ENCODE measurements around the gene IPO4. TPM values are rescaled to one million over a fixed set of nuclear protein-coding genes. Genes with fewer than 3 reads are reported as not detected.

The IPO4 gene
- total RNA-seq, 1 donor from 2014 or later: 46.3 TPM

DNA sequence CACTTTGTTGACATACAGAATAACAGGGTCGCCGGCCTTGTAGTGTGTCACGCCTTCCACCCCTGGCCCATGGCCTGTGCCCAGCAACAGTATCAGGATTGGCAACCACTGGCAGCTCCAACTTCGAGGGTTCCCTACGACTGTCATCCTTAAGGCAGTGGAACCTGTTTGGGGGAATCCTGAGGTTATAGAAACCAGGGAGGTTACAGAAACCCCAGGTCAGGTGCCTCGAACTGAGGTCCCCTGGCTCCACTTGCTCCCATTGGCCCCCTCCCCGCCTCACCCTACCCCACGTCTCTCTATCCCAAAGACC is 6.2 kb upstream of the IPO4 start:
- no peak for DNase-seq (ENCODE audit: low spot score)

GRCh38 chr14:24194186-24194872 is 5.7 kb upstream of the IPO4 start:
- no peak for DNase-seq (ENCODE audit: low spot score)

DNA sequence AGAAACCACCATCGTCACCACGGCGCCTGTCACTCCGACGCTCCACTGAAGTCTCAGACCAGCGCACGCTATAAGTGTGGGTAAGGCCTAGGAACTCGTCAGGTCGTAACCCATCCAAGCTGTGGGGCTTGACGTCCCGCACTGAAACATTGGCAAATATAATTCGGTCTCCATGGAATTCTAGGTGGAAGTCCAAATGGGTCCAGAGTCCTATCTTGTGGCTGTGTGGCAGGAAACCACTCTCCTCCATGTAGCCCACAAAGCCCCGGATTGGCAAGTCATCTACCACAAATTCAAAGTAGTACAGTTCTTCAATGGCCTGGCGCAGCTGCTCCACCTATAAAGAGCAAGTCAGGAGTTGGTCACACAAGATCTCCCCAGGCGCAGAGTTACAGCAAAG is 4.3 kb upstream of the IPO4 start:
- no peak for DNase-seq (ENCODE audit: low spot score)

GRCh38 chr14:24190416-24190815 is 1.8 kb upstream of the IPO4 start:
- DNase-seq (ENCODE audit: low spot score): no peak

DNA sequence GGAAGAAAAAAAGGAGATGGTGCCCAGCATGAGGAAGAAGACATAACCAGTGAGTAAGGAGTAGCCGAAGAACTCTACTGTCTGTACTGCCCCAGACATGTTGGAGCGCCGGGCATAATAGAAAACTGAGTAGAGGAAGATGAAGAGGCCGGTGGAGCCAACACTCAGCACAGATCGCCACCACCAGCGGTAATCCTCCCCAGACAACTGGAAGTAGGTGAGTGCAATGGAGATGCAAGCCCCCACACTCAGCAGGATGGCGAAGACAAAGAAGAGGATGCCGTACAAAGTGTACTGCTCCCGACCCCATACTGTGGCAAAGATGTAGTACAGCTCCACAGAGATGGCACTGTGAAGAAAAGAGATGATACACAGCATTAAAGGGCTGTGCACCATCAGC is 844 bp upstream of the IPO4 start:
- no peak for DNase-seq (ENCODE audit: low spot score)

GRCh38 chr14:24189059-24189375 is 401 bp upstream of the IPO4 start:
- no peak for DNase-seq (ENCODE audit: low spot score)

GRCh38 chr14:24187539-24187915 is 1.1 kb downstream of the IPO4 start:
- no peak for DNase-seq (ENCODE audit: low spot score)

DNA sequence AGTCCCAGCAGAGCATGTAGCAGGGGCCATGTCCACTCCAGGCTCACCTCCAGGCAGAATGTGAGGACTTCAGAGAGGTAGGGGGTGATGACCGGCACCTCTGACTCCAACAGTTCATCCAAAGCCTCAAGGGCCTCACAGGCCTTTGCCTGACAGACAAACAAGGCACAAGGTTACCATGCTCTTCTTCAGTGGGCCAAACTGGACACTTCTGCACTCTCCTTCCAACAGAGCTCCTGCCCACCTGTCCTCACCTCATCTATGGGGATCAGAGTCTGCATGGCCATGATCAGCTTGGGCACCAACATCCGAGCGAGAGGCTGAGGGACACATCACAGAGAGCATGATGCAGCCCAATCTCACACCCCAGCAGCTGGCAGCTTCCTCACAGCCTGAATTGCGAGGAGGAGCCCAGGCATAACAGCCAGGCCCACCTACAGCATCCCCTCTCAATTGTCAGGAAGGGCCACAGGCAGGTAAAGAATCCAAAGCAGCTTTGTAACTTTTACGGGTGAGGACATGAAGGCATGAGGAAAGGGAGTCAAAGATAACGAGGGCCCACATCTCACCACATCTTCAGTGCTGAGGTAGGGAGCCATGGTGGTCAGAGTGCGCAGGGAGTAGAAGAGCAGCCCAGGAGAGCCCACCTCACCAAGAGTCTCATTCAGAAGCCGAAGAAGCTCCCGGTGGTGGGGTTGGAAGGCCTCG is 1.6 kb downstream of the IPO4 start:
- no peak for DNase-seq (ENCODE audit: low spot score)

- DNase-seq (ENCODE audit: low spot score): no peak
Observed at GRCh38 chr14:24185741-24186140, 2.9 kb downstream of the IPO4 start.

DNA sequence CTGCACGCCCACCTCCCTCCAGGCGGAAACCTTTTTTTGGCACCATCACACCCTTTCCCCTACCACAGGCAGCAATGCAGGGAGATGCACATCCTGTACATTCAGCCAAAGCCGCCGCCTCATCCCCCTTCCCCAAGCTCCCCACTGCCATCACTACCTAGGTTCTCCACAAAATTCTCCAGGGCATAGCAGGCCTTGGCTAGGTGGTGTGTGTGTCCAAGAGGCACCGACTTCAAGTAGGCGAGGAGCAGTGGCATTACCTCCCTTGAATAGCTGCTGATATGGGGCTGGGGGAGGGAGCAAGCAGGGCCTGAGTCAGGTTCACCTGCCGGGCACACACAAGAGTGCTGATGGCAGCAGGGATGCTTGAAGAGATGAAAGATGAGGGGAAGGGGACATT is 3.6 kb downstream of the IPO4 start:
- DNase-seq (ENCODE audit: low spot score): no peak

GRCh38 chr14:24184104-24184970 is 4.3 kb downstream of the IPO4 start:
- no peak for DNase-seq (ENCODE audit: low spot score)

- DNase-seq (ENCODE audit: low spot score): no peak
Observed at GRCh38 chr14:24183014-24183481, 5.6 kb downstream of the IPO4 start.

- no peak for DNase-seq (ENCODE audit: low spot score)
Observed at GRCh38 chr14:24182110-24182882, 6.3 kb downstream of the IPO4 start.

DNA sequence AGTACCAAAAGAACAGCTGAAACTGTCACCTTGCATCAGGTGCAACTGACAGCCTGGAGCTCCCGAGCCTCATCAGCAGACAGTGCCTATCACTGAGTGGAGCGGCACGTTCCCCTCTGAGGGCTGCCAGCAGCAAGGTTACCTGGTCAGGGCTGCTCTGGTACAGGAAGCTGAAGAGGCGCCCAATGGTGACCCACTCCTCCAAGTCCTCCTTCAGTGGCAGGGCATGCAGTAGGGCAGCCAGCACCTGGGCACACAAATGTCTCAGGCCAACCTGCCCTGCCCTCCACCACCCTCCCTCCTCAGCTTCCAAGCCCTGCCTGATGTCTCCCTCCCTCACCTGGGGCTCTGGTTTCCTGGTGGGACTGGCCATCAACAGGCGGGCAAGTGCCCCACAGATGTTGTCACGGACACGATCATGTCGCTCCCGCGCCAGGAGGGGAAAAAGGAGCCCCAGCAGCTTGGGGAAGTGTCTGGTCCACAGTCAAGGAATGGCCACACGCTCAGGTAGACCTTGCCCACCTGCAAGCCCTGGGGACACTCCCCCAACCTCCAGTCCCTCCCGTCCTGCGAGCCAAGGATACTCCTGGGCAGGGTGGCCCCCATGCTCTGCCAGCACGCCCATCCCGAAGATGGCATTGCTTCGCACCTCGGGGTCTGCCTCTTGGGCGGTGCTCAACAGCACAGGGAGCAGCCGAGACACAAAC is 7.1 kb downstream of the IPO4 start:
- no peak for DNase-seq (ENCODE audit: low spot score)

DNA sequence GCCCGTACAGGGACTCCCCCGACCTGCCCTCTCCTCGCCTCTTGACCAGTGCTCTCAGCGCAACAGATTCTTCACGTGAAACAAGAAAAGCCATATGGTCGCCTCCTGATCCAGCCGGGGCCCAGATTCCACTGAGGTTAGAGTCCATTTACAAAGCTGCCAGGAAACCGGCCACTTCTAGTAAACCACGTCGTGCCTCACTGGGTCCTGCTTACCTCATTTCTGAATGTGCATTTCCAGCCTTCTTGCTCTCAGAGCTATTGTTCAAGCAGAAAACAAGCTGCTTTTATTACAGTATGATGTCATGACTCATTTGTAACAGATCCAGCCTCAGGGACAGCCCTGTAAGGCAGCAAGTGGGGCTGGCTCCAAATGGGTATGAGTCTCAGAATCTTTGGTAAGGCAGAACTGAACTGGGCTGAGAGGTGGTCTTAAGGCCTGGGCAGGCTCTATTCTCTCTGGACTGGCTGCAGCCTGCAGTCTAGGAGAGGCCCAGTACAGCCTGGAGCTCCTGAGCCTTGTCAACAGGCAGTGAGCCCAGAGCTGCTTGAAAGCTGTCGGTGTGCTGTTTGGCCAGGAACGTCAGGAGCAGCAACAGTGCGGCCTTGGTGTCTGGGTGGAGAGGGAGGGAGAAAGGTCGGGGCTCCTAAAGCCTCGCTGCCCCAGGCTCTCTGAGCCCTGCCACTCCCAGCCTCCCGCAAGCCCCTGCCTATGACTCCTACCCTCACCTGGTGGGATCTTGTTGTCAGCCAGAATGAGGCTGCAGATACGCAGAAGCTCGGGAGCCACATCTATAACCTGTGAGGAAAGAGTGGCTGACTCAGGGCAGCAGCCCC is 8.4 kb downstream of the IPO4 start:
- no peak for DNase-seq (ENCODE audit: low spot score)

GRCh38 chr14:24179294-24179960 is 9.2 kb downstream of the IPO4 start:
- DNase-seq (ENCODE audit: low spot score): no peak

GRCh38 chr14:24178399-24179178 is 10.0 kb downstream of the IPO4 start:
- no peak for DNase-seq (ENCODE audit: low spot score)

GRCh38 chr14:24177891-24178290 is 10.7 kb downstream of the IPO4 start:
- DNase-seq (ENCODE audit: low spot score): no peak

Measured in mesenteric fat pad (tissue), 1 donor.